ENCODE results near the gene GOLGA6C.
"Not testable (repeated sequence)": the region's sequence is repeated elsewhere in the genome, so short reads cannot be mapped to it uniquely, and the experiment has no call there.

Gene GOLGA6C

GRCh38 chr15:75215107-75216004, 42.8 kb upstream of the GOLGA6C start:
- no peak for DNase-seq (ENCODE audit: low read depth)
- no peak overlapping the region for H3K9ac ChIP-seq (ENCODE audit: low read length)
- H3K4me1 ChIP-seq (ENCODE audit: control insufficient read depth, insufficient read depth, low read length): peaks cover 7% of the 10 kb centered on the region
- H3K9me3 ChIP-seq (ENCODE audit: control insufficient read depth, low read length): no peaks in the 10 kb centered on the region
- no peak overlapping the region for H3K4me3 ChIP-seq (ENCODE audit: low read length)
- H3K27me3 ChIP-seq (replicated peaks; ENCODE audit: control insufficient read depth, insufficient read depth, low read length): no peaks in the 10 kb centered on the region
- H3K36me3 ChIP-seq (ENCODE audit: control insufficient read depth, insufficient read depth, low read length, severe bottlenecking): peaks cover 29% of the 10 kb centered on the region

- H3K36me3 ChIP-seq (ENCODE audit: control insufficient read depth, insufficient read depth, low read length, severe bottlenecking): peaks cover 13% of the 10 kb centered on the region
- DNase-seq (ENCODE audit: low read depth): no peak
- no peaks in the 10 kb centered on the region for H3K27me3 ChIP-seq (replicated peaks; ENCODE audit: control insufficient read depth, insufficient read depth, low read length)
- H3K4me1 ChIP-seq (ENCODE audit: control insufficient read depth, insufficient read depth, low read length): peaks cover under 1% of the 10 kb centered on the region
- H3K4me3 ChIP-seq (ENCODE audit: low read length): no peak overlapping the region
- H3K9me3 ChIP-seq (ENCODE audit: control insufficient read depth, low read length): no peaks in the 10 kb centered on the region
- no peak overlapping the region for H3K9ac ChIP-seq (ENCODE audit: low read length)
Measured at GRCh38 chr15:75217012-75217411, 41.1 kb upstream of the GOLGA6C start.

GRCh38 chr15:75217574-75217973, 40.6 kb upstream of the GOLGA6C start:
- not testable (repeated sequence) for H3K4me3 ChIP-seq (ENCODE audit: low read length); H3K9me3 ChIP-seq (ENCODE audit: control insufficient read depth, low read length); DNase-seq (ENCODE audit: low read depth); H3K9ac ChIP-seq (ENCODE audit: low read length); H3K36me3 ChIP-seq (ENCODE audit: control insufficient read depth, insufficient read depth, low read length, severe bottlenecking); H3K4me1 ChIP-seq (ENCODE audit: control insufficient read depth, insufficient read depth, low read length); H3K27me3 ChIP-seq (replicated peaks; ENCODE audit: control insufficient read depth, insufficient read depth, low read length)

- H3K36me3 ChIP-seq (ENCODE audit: control insufficient read depth, insufficient read depth, low read length, severe bottlenecking); DNase-seq (ENCODE audit: low read depth); H3K9ac ChIP-seq (ENCODE audit: low read length); H3K9me3 ChIP-seq (ENCODE audit: control insufficient read depth, low read length); H3K4me3 ChIP-seq (ENCODE audit: low read length); H3K4me1 ChIP-seq (ENCODE audit: control insufficient read depth, insufficient read depth, low read length): not testable (repeated sequence)
- H3K27me3 ChIP-seq (replicated peaks; ENCODE audit: control insufficient read depth, insufficient read depth, low read length): peaks cover 10% of the 10 kb centered on the region
Measured at GRCh38 chr15:75219507-75219929, 38.6 kb upstream of the GOLGA6C start.

- H3K4me1 ChIP-seq (ENCODE audit: control insufficient read depth, insufficient read depth, low read length): no peaks in the 10 kb centered on the region
- peaks cover 38% of the 10 kb centered on the region for H3K27me3 ChIP-seq (replicated peaks; ENCODE audit: control insufficient read depth, insufficient read depth, low read length)
- no peaks in the 10 kb centered on the region for H3K9me3 ChIP-seq (ENCODE audit: control insufficient read depth, low read length)
- no peak overlapping the region for H3K4me3 ChIP-seq (ENCODE audit: low read length)
- no peak overlapping the region for H3K9ac ChIP-seq (ENCODE audit: low read length)
- DNase-seq (ENCODE audit: low read depth): no peak
- H3K36me3 ChIP-seq (ENCODE audit: control insufficient read depth, insufficient read depth, low read length, severe bottlenecking): no peaks in the 10 kb centered on the region
Measured at GRCh38 chr15:75223688-75224087, 34.4 kb upstream of the GOLGA6C start.

- no peak overlapping the region for H3K9ac ChIP-seq (ENCODE audit: low read length)
- no peak for DNase-seq (ENCODE audit: low read depth)
- no peak overlapping the region for H3K4me3 ChIP-seq (ENCODE audit: low read length)
- H3K9me3 ChIP-seq (ENCODE audit: control insufficient read depth, low read length): no peaks in the 10 kb centered on the region
- peaks cover 38% of the 10 kb centered on the region for H3K27me3 ChIP-seq (replicated peaks; ENCODE audit: control insufficient read depth, insufficient read depth, low read length)
- no peaks in the 10 kb centered on the region for H3K4me1 ChIP-seq (ENCODE audit: control insufficient read depth, insufficient read depth, low read length)
- H3K36me3 ChIP-seq (ENCODE audit: control insufficient read depth, insufficient read depth, low read length, severe bottlenecking): no peaks in the 10 kb centered on the region
Measured at GRCh38 chr15:75224281-75224680, 33.9 kb upstream of the GOLGA6C start.

- H3K27me3 ChIP-seq (replicated peaks; ENCODE audit: control insufficient read depth, insufficient read depth, low read length): peaks cover 38% of the 10 kb centered on the region
- DNase-seq (ENCODE audit: low read depth); H3K9me3 ChIP-seq (ENCODE audit: control insufficient read depth, low read length): not testable (repeated sequence)
Measured at GRCh38 chr15:75225102-75225836, 32.9 kb upstream of the GOLGA6C start.

GRCh38 chr15:75225951-75226732, 32.0 kb upstream of the GOLGA6C start:
- DNase-seq (ENCODE audit: low read depth): no peak
- Histone ChIP-seq H3K4me1 (ENCODE audit: control insufficient read depth, insufficient read depth, low read length) (peaks cover 4% of the 10 kb centered on the region), H3K9me3 (ENCODE audit: control insufficient read depth, low read length) (no peaks in the 10 kb centered on the region), H3K4me3 (ENCODE audit: low read length) (no peak overlapping the region), H3K9ac (ENCODE audit: low read length) (no peak overlapping the region), H3K36me3 (ENCODE audit: control insufficient read depth, insufficient read depth, low read length, severe bottlenecking) (no peaks in the 10 kb centered on the region), H3K27me3 (replicated peaks; ENCODE audit: control insufficient read depth, insufficient read depth, low read length) (peaks cover 38% of the 10 kb centered on the region)

More at GRCh38 chr15:75225102-75225836, 32.9 kb upstream of the GOLGA6C start:
- H3K4me1 ChIP-seq (ENCODE audit: control insufficient read depth, insufficient read depth, low read length); H3K4me3 ChIP-seq (ENCODE audit: low read length); H3K9ac ChIP-seq (ENCODE audit: low read length); H3K36me3 ChIP-seq (ENCODE audit: control insufficient read depth, insufficient read depth, low read length, severe bottlenecking): not testable (repeated sequence)

GRCh38 chr15:75227112-75227511, 31.0 kb upstream of the GOLGA6C start:
- not testable (repeated sequence) for H3K9me3 ChIP-seq (ENCODE audit: control insufficient read depth, low read length); H3K36me3 ChIP-seq (ENCODE audit: control insufficient read depth, insufficient read depth, low read length, severe bottlenecking); H3K4me1 ChIP-seq (ENCODE audit: control insufficient read depth, insufficient read depth, low read length)

GRCh38 chr15:75227663-75228280, 30.4 kb upstream of the GOLGA6C start:
- H3K4me1 ChIP-seq (ENCODE audit: control insufficient read depth, insufficient read depth, low read length): peaks cover 4% of the 10 kb centered on the region
- no peak overlapping the region for H3K9ac ChIP-seq (ENCODE audit: low read length)
- no peak overlapping the region for H3K4me3 ChIP-seq (ENCODE audit: low read length)
- DNase-seq (ENCODE audit: low read depth): no peak
- H3K27me3 ChIP-seq (replicated peaks; ENCODE audit: control insufficient read depth, insufficient read depth, low read length): peaks cover 53% of the 10 kb centered on the region
- no peaks in the 10 kb centered on the region for H3K36me3 ChIP-seq (ENCODE audit: control insufficient read depth, insufficient read depth, low read length, severe bottlenecking)
- no peaks in the 10 kb centered on the region for H3K9me3 ChIP-seq (ENCODE audit: control insufficient read depth, low read length)

More at GRCh38 chr15:75227112-75227511, 31.0 kb upstream of the GOLGA6C start:
- not testable (repeated sequence) for H3K4me3 ChIP-seq (ENCODE audit: low read length); H3K9ac ChIP-seq (ENCODE audit: low read length); DNase-seq (ENCODE audit: low read depth)
- H3K27me3 ChIP-seq (replicated peaks; ENCODE audit: control insufficient read depth, insufficient read depth, low read length): peaks cover 46% of the 10 kb centered on the region
